Heart left ventricle (tissue), 16 donors: ENCODE measurements around the gene CAPG. TPM values are rescaled to one million over a fixed set of nuclear protein-coding genes. Genes with fewer than 3 reads are reported as not detected.
A peak's percentile ranks its signal among the peaks of the same experiment; 100 is the strongest.

Experiments used
- ATAC-seq, 4 donors: fragments of 200-7000 bp; cut with Tn5 transposase; one replicate each; pipeline ENCODE4 v1.9.1; 2020 to 2022; ENCODE audit warnings: moderate library complexity in 4 of 4, mild to moderate bottlenecking in 3 of 4, moderate number of reproducible peaks in 1 of 4
- DNase-seq, 5 donors: peaks; one replicate each; pipeline ENCODE4 v3.0.0-alpha.2; 2020
- H3K27ac ChIP-seq, 12 donors: fragments of 200-600 bp; sonication (generic) in 4 of 12; one replicate each; pipeline versions ENCODE4 v1.5.0 to v1.8.0; 2016 to 2022; ENCODE audit warnings: mild to moderate bottlenecking in 2 of 12
- H3K27me3 ChIP-seq, 9 donors: fragments of 200-600 bp; sonication (generic) in 2 of 9; one replicate each; pipeline versions ENCODE4 v1.5.1 to v1.8.0; 2016 to 2022; ENCODE audit warnings: mild to moderate bottlenecking in 3 of 9
- H3K36me3 ChIP-seq, 9 donors: fragments of 200-600 bp; sonication (generic) in 2 of 9; one replicate each; pipeline versions ENCODE4 v1.5.0 to v1.8.0; 2018 to 2022; ENCODE audit warnings: mild to moderate bottlenecking in 2 of 9
- H3K4me1 ChIP-seq, 12 donors: fragments of 200-600 bp; sonication (generic) in 4 of 12; one replicate each; pipeline versions ENCODE4 v1.5.0 to v1.8.0; 2016 to 2022; ENCODE audit warnings: mild to moderate bottlenecking in 3 of 12
- H3K4me3 ChIP-seq, 12 donors: fragments of 200-600 bp; sonication (generic) in 4 of 12; one replicate each; pipeline versions ENCODE4 v1.5.0 to v1.8.0; 2017 to 2022; ENCODE audit warnings: mild to moderate bottlenecking in 9 of 12, moderate library complexity in 4 of 12
- H3K9me3 ChIP-seq, 12 donors: fragments of 200-600 bp; sonication (generic) in 4 of 12; one replicate each; pipeline versions ENCODE4 v1.5.0 to v1.8.0; 2016 to 2022; ENCODE audit warnings: mild to moderate bottlenecking in 1 of 12
- CTCF ChIP-seq, 12 donors: fragments of 200-600 bp; sonication (generic) in 4 of 12; IDR thresholded peaks; one replicate each; pipeline versions ENCODE4 v1.5.0 to v1.8.0; 2018 to 2022; ENCODE audit warnings: antibody characterized with exemption in 12 of 12, mild to moderate bottlenecking in 5 of 12
- POLR2A ChIP-seq, 2 donors: fragments of 450-650 bp; IDR thresholded peaks; one replicate each; pipeline ENCODE4 v1.6.1; 2017; ENCODE audit warnings: antibody characterized with exemption in 2 of 2, mild to moderate bottlenecking in 2 of 2, moderate library complexity in 2 of 2
- WGBS, 4 donors: extraction: QIAGEN DNeasy Blood & Tissue Kit in 2 of 4; methylation state at CpG; one replicate each; pipeline versions ENCODE4 v1.1.5 to v1.1.7; 2013 to 2018; 5-methylcytosine and 5-hydroxymethylcytosine counted together
- intact Hi-C, 10 donors: fragments of 100-400 bp; cut with DNase I; formaldehyde crosslinking; loops; one replicate each; pipeline versions ENCODE4 v1.11.1 to v1.14.2; 2022
- long read RNA-seq, 3 donors: library from polyadenylated mRNA; unstranded; transcript quantifications; one replicate each; pipeline ENCODE4 v2.0.0, GENCODE V29; 2020 to 2021
- polyA plus RNA-seq, 2 donors: library from polyadenylated mRNA; stranded (reverse); fragments of 200-250 nt; gene quantifications; one replicate each; pipeline ENCODE4 v1.2.3, GENCODE V29; 2013
- total RNA-seq, 9 donors: library from RNA; depleted of rRNA in 2 of 9; stranded (reverse); fragments of >200 nt in 2 of 9; fragmentation: NEBNext Ultra II Directional in 3 of 9; extraction: Animal tissue kit (Norgen Biotek cat#: 25700) in 3 of 9; gene quantifications; one replicate each; pipeline versions ENCODE4 v1.1.0 to v1.2.4, GENCODE V29; 2016 to 2023
- donor health status: ischemic (EF 13 %, LVEDD 7.1; RV severe dilation, severe dysfunction).
- donor health status: healthy with polysubstance abuse.
- donor health status: DM: no; HTN: yes; CAD: no.
- donor health status: DM: no; HTN: no; CAD: no.
- donor health status: ischemic (EF 25% LVEDD 6.9; RV normal size, moderate dysfunction).
- donor health status: ischemic (EF 25% LVEDD 5.7; RV mildly dilated, moderate dysfunction).
- donor health status: healthy.
- donor health status: DM: yes; HTN: yes; CAD: no.
- donor health status: ischemic (EF 35%, LVEDD 5.7; RV mildly dilated, moderate dysfunction).
- donor health status: nonischemic (EF 11% LVEDD 7.7; RV severe dilation, severe dysfunction).
- donor health status: DM: yes; HTN: yes; CAD: no.
- donor health status: PGD.
- donor health status: ischemic (EF 29% LVEDD 5.4; RV normal size, mild dysfunction).
- donor health status: nonischemic (EF 23%, LVEDD 6.1; RV moderate dilation, normal function).

Gene CAPG
- total RNA-seq, result 10 to 100 TPM in 3 of 9 donors, 1 to 10 TPM in 6; 2.8 to 91.6 (median 4.5) TPM
- polyA plus RNA-seq, result 10 to 100 TPM in 1 of 2 donors, 1 to 10 TPM in 1; 2.9 to 15.6 TPM
- long read RNA-seq, donor 1, partial matches to known transcripts, result 0 of 4 reads
- long read RNA-seq, donor 1, other reads (novel, unspliced or antisense), result 1 of 4 reads
- long read RNA-seq, donor 2, partial matches to known transcripts, result 0 of 6 reads
- long read RNA-seq, donor 2, other reads (novel, unspliced or antisense), result 1 of 6 reads
- long read RNA-seq, donor 3, transcript CAPG-201 (10 exons, 1,442 nt), result major isoform, 8 of 15 reads
- long read RNA-seq, donor 3, partial matches to known transcripts, result 3 of 15 reads
- long read RNA-seq, donor 3, other reads (novel, unspliced or antisense), result 1 of 15 reads

DNA sequence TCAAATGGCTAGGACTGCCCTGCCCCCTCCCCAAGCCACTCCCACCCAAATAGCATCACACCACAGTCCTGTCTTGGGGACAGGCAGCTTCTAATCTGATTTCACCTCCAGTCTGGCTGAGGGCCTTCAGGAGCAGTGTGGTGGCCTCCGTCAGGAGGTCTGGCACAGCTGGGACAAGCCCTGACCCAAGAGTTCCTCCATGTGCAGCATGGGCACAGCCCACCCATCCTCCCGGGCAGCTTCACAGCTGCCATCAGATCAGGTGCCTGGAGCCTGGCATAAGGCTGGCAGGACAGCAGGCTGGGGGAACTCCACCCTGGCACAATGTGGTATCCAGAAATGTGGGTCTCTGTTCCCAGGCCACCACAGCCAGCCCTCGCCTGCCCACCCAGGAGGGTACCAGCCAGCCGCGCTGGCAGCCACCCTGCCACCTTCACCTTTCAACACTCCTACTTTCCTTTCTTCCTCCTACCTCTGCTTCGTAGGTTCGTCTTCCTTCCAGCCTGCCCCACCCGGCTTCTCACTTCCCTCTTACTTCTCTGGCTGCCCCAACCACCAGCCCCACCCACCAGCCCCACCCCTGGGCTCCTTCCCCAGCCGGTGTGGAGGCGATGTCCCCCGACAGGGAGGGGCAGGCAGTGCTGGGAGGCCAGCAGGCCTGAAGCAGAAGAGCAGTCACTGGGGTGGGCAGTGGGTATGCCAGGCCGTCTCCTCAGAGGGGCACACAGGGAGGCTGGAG lies at the start of gene CAPG:
Gene CAPG (minus strand): TSS at position 522 of the 739 bp plus-strand sequence. CDS start 8,221 bp downstream, outside the sequence.
- H3K4me3 ChIP-seq, result peak within 1 kb of the TSS in 3 of 12 donors; percentile 6 to 57 (median 30)
- peak within 1 kb of the TSS in 2 of 12 donors; percentile 5 to 84 for H3K27ac ChIP-seq
- WGBS, 4 donors, result 58 to 66% (median 62%) methylated on average over 12 of the region's 12 CpGs

GRCh38 chr2:85459771-85460170 lies 49.6 kb upstream of the CAPG start:
- DNase-seq (no peak), ATAC-seq (no peak)
- intact Hi-C loops, result no loop called here
- TF ChIP-seq POLR2A (IDR thresholded peaks at IDR 0.05), result no peak
- TF ChIP-seq CTCF (IDR thresholded peaks at IDR 0.05), result no peak
- H3K4me3 ChIP-seq, result no peak overlapping the region
- no peaks in the 10 kb centered on the region for H3K27me3 ChIP-seq
- no peak overlapping the region for H3K27ac ChIP-seq
- no peaks in the 10 kb centered on the region for H3K9me3 ChIP-seq
- H3K4me1 ChIP-seq, result no peaks in the 10 kb centered on the region
- WGBS, 4 donors, result 89 to 97% (median 93%) methylated on average over 1 of the region's 1 CpG
- no peaks in the 10 kb centered on the region for H3K36me3 ChIP-seq

More for the DNA sequence above, at the start of gene CAPG:
- Histone ChIP-seq H3K36me3 (no peaks in the 10 kb centered on the region), H3K27me3 (peaks cover 0 to 12% (median 5%) of the 10 kb centered on the region in 9 donors), H3K4me1 (peaks cover 0 to 72% (median 8%) of the 10 kb centered on the region in 12 donors), H3K9me3 (no peaks in the 10 kb centered on the region)
- no peak for TF ChIP-seq POLR2A (IDR thresholded peaks at IDR 0.05)
- no peak for TF ChIP-seq CTCF (IDR thresholded peaks at IDR 0.05)
- intact Hi-C loops, result no loop called here
- ATAC-seq (peak in 3 of 4 donors; percentile 21 to 33 (median 22)), DNase-seq (peak in 4 of 5 donors; percentile 52 to 83 (median 61))

GRCh38 chr2:85458601-85459563 lies 48.7 kb upstream of the CAPG start:
- H3K4me3 ChIP-seq, result no peak overlapping the region
- H3K4me1 ChIP-seq, result no peaks in the 10 kb centered on the region
- H3K27ac ChIP-seq, result no peak overlapping the region
- H3K36me3 ChIP-seq, result no peaks in the 10 kb centered on the region
- 79 to 88% (median 82%) methylated on average over 12 of the region's 12 CpGs for WGBS, 4 donors
- DNase-seq (no peak), ATAC-seq (no peak)
- no peak for TF ChIP-seq POLR2A (IDR thresholded peaks at IDR 0.05)
- no peak for TF ChIP-seq CTCF (IDR thresholded peaks at IDR 0.05)
- H3K9me3 ChIP-seq, result no peaks in the 10 kb centered on the region
- H3K27me3 ChIP-seq, result no peaks in the 10 kb centered on the region
- intact Hi-C loops, result no loop called here
